GM19193 (cell line): ENCODE measurements around the gene SFXN2.

ENCODE experiments used
- POLR2A ChIP-seq: IDR thresholded peaks from 4 replicates; pipeline ENCODE4 v1.6.1; 2011; ENCODE audit not compliant: insufficient read depth, insufficient read length; ENCODE audit errors: extremely low read depth

The SFXN2 gene

GRCh38 chr10:102729029-102730026 is 14.9 kb downstream of the SFXN2 start:
- TF ChIP-seq POLR2A, result no peak

- no peak for TF ChIP-seq POLR2A
These were observed 16.9 kb downstream of the SFXN2 start for GRCh38 chr10:102731222-102731800.

GRCh38 chr10:102732661-102733060 is 18.2 kb downstream of the SFXN2 start:
- TF ChIP-seq POLR2A, result no peak

- TF ChIP-seq POLR2A, result no peak
These were observed 20.7 kb downstream of the SFXN2 start for GRCh38 chr10:102735065-102735562.

- no peak for TF ChIP-seq POLR2A
These were observed 24.3 kb downstream of the SFXN2 start for GRCh38 chr10:102738692-102739121.

- no peak for TF ChIP-seq POLR2A
These were observed 25.8 kb downstream of the SFXN2 start for GRCh38 chr10:102740229-102740628.

GRCh38 chr10:102741726-102742237 is 27.3 kb downstream of the SFXN2 start:
- TF ChIP-seq POLR2A, result no peak

GRCh38 chr10:102743078-102743587 is 28.7 kb downstream of the SFXN2 start:
- no peak for TF ChIP-seq POLR2A

- TF ChIP-seq POLR2A, result peak; percentile 68
These were observed 29.3 kb downstream of the SFXN2 start, which contains the start of gene WBP1L for GRCh38 chr10:102743588-102744373. Gene WBP1L (plus strand): TSS chr10:102743948. CDS start chr10:102744054, 106 bp downstream.

- TF ChIP-seq POLR2A, result no peak
These were observed 30.1 kb downstream of the SFXN2 start for GRCh38 chr10:102744374-102745051.

GRCh38 chr10:102745157-102745556 is 30.7 kb downstream of the SFXN2 start:
- TF ChIP-seq POLR2A, result no peak

GRCh38 chr10:102752266-102752930 is 38.0 kb downstream of the SFXN2 start:
- no peak for TF ChIP-seq POLR2A

- no peak for TF ChIP-seq POLR2A
These were observed 38.7 kb downstream of the SFXN2 start for GRCh38 chr10:102752934-102753664.
